HG03378 (cell line): Measurements from ENCODE around the gene TMEM151B.

Source experiments
- ATAC-seq: cut with Tn5 transposase; IDR thresholded peaks from one replicate; pipeline ENCODE4 v1.9.1; 2021; ENCODE audit warnings: mild to moderate bottlenecking, moderate library complexity; ENCODE audit not compliant: unreplicated experiment

TMEM151B gene

GRCh38 chr6:44277763-44278162 lies 7.5 kb downstream of the TMEM151B start:
- no peak for ATAC-seq

- no peak for ATAC-seq
Observed at GRCh38 chr6:44278315-44278714, 8.1 kb downstream of the TMEM151B start.

GRCh38 chr6:44278774-44279697 lies 8.8 kb downstream of the TMEM151B start:
- ATAC-seq: no peak

GRCh38 chr6:44284121-44284520 lies 13.9 kb downstream of the TMEM151B start:
- ATAC-seq: no peak

GRCh38 chr6:44284867-44285266 lies 14.6 kb downstream of the TMEM151B start:
- ATAC-seq: no peak

GRCh38 chr6:44285552-44286284 lies 15.5 kb downstream of the TMEM151B start:
- ATAC-seq: no peak

GRCh38 chr6:44286285-44286565 lies 16.0 kb downstream of the TMEM151B start:
- ATAC-seq: no peak

- no peak for ATAC-seq
Observed at GRCh38 chr6:44286747-44287146, 16.5 kb downstream of the TMEM151B start.

- no peak for ATAC-seq
Observed at GRCh38 chr6:44289726-44290260, 19.5 kb downstream of the TMEM151B start.

GRCh38 chr6:44291841-44292240 lies 21.6 kb downstream of the TMEM151B start:
- ATAC-seq: no peak

- ATAC-seq: no peak
Observed at GRCh38 chr6:44292661-44293365, 22.6 kb downstream of the TMEM151B start.

GRCh38 chr6:44294832-44295791 lies 24.9 kb downstream of the TMEM151B start:
- no peak for ATAC-seq

GRCh38 chr6:44297063-44298038 lies 27.1 kb downstream of the TMEM151B start:
- ATAC-seq: no peak

- ATAC-seq: no peak
Observed at GRCh38 chr6:44298055-44298803, 28.0 kb downstream of the TMEM151B start.

- no peak for ATAC-seq
Observed at GRCh38 chr6:44298864-44299263, 28.6 kb downstream of the TMEM151B start.

- ATAC-seq: no peak
Observed at GRCh38 chr6:44300292-44300823, 30.1 kb downstream of the TMEM151B start.

GRCh38 chr6:44301106-44301505 lies 30.9 kb downstream of the TMEM151B start:
- no peak for ATAC-seq
